Panc1 (cell line): ENCODE results near the gene KCNH5. TPM values are rescaled to one million over a fixed set of nuclear protein-coding genes. Genes with fewer than 3 reads are reported as not detected.

Experiments
- ATAC-seq: fragments of 200-7000 bp; cut with Tn5 transposase; 2 replicates; pipeline ENCODE4 v1.9.1; 2020; ENCODE audit warnings: mild to moderate bottlenecking, moderate library complexity
- BruUV-seq: library from RNA; stranded (reverse); fragments of 400-500 nt; replicated peaks from 2 replicates; lab custom pipeline; 2021; lab: Mats Ljungman, UMichigan
- CTCF ChIA-PET: fragments of 300-600 bp; sonication (Branson Sonifier 250); formaldehyde crosslinking; loops from one replicate; lab custom pipeline; 2022; ENCODE audit warnings: antibody characterized with exemption; lab: Charles Lee
- POLR2A ChIA-PET: fragments of 300-600 bp; sonication (Branson Sonifier 250); formaldehyde crosslinking; loops from one replicate; lab custom pipeline; 2022; ENCODE audit warnings: antibody characterized with exemption; lab: Charles Lee
- DNase-seq: peaks from one replicate; pipeline ENCODE4 v3.0.0-alpha.2; 2010; ENCODE audit warnings: low read depth, low spot score
- H3K27ac ChIP-seq: 2 replicates; pipeline ENCODE4 v1.5.1; 2011; ENCODE audit warnings: mild to moderate bottlenecking, low read length, inconsistent platforms
- H3K27me3 ChIP-seq: fragments of 200-500 bp; sonication (Bioruptor generic); 2 replicates; pipeline ENCODE4 v1.6.0; 2014; ENCODE audit warnings: low read length, inconsistent platforms; ENCODE audit not compliant: control insufficient read depth, insufficient read depth
- H3K36me3 ChIP-seq: fragments of 200-500 bp; sonication (Bioruptor generic); 2 replicates; pipeline ENCODE4 v1.5.1; 2014; ENCODE audit warnings: inconsistent platforms, mild to moderate bottlenecking, low read length, moderate library complexity; ENCODE audit not compliant: control insufficient read depth, insufficient read depth
- H3K4me1 ChIP-seq: 2 replicates; pipeline ENCODE4 v1.5.1; 2011; ENCODE audit warnings: inconsistent platforms, mild to moderate bottlenecking, low read length, moderate library complexity; ENCODE audit not compliant: control insufficient read depth, insufficient read depth
- H3K4me3 ChIP-seq, 2 experiments: 2 replicates each; pipeline ENCODE4 v1.5.1; 2011 to 2012; ENCODE audit warnings: low read depth in 2 of 2, low read length in 2 of 2, mild to moderate bottlenecking in 2 of 2, inconsistent platforms in 1 of 2, moderate library complexity in 1 of 2
- H3K9me3 ChIP-seq: fragments of 200-500 bp; sonication (Bioruptor generic); 2 replicates; pipeline ENCODE4 v1.5.1; 2014; ENCODE audit warnings: low read depth, mild to moderate bottlenecking, inconsistent platforms, low read length, moderate library complexity; ENCODE audit not compliant: control insufficient read depth, insufficient read depth
- POLR2AphosphoS5 ChIP-seq: IDR thresholded peaks from 2 replicates; pipeline ENCODE4 v1.6.1; 2012; ENCODE audit warnings: mild to moderate bottlenecking, low read depth, low read length, moderate library complexity
- SIN3A ChIP-seq: IDR thresholded peaks from 2 replicates; pipeline ENCODE4 v1.6.1; 2012; ENCODE audit warnings: low read depth, mild to moderate bottlenecking, low read length, moderate library complexity, borderline replicate concordance; ENCODE audit not compliant: insufficient read depth
- TCF7L2 ChIP-seq: IDR thresholded peaks from 2 replicates; pipeline ENCODE4 v1.6.1; 2011; ENCODE audit warnings: mild to moderate bottlenecking, low read depth, low read length, inconsistent platforms
- in situ Hi-C: cut with HindIII; loops from 2 replicates; pipeline ENCODE4 v1.10.0; 2016; ENCODE audit warnings: low sequenced_read_pairs, low pct_unique_long_range_greater_than_20kb
- intact Hi-C: fragments of 100-400 bp; cut with micrococcal nuclease; formaldehyde crosslinking; loops from one replicate; pipeline ENCODE4 v1.10.0; 2022; ENCODE audit not compliant: unreplicated experiment
- total RNA-seq: library from RNA; stranded (reverse); gene quantifications from one replicate; pipeline ENCODE4 v1.2.1, GENCODE V29; 2021; ENCODE audit not compliant: unreplicated experiment
- TF ChIP-seq, protein P1 (sequence below), 2 experiments: IDR thresholded peaks; 2 replicates each; pipeline ENCODE4 v1.6.1; 2011 to 2012; ENCODE audit warnings: low read depth in 2 of 2, control low read depth in 1 of 2, low read length in 1 of 2, mild to moderate bottlenecking in 1 of 2, moderate library complexity in 1 of 2; ENCODE audit not compliant: insufficient read depth in 1 of 2
- TF ChIP-seq, protein P2 (sequence below): fragments of 450-650 bp; IDR thresholded peaks from 2 replicates; pipeline ENCODE4 v1.5.1; 2017; ENCODE audit warnings: mild to moderate bottlenecking

KCNH5 gene
- total RNA-seq, 1 experiment from 2014 or later = not detected

DNA sequence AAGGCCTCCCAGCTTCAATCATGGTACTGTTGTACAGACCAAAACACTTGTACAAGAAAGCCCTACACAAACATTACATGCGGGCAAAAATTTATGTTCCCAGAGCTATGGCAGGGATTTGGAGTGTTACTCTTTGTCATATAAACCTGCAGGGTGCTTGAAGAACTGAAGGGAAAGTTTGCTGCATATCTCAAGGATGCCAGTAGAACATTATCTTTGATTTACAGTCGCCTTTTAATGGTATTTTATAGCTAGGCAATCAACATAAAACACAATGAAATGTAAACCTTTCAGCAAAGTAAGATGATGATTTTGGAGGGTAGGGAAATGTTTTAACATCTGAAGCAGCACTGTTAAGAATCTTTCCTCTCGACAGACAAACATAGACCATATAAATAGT is 305.6 kb downstream of the KCNH5 start:
- no peak overlapping the region for H3K27ac ChIP-seq
- intact Hi-C loops = no loop called here
- TF ChIP-seq SIN3A = no peak
- no peak for TF ChIP-seq POLR2AphosphoS5
- TF ChIP-seq, protein P1, sequence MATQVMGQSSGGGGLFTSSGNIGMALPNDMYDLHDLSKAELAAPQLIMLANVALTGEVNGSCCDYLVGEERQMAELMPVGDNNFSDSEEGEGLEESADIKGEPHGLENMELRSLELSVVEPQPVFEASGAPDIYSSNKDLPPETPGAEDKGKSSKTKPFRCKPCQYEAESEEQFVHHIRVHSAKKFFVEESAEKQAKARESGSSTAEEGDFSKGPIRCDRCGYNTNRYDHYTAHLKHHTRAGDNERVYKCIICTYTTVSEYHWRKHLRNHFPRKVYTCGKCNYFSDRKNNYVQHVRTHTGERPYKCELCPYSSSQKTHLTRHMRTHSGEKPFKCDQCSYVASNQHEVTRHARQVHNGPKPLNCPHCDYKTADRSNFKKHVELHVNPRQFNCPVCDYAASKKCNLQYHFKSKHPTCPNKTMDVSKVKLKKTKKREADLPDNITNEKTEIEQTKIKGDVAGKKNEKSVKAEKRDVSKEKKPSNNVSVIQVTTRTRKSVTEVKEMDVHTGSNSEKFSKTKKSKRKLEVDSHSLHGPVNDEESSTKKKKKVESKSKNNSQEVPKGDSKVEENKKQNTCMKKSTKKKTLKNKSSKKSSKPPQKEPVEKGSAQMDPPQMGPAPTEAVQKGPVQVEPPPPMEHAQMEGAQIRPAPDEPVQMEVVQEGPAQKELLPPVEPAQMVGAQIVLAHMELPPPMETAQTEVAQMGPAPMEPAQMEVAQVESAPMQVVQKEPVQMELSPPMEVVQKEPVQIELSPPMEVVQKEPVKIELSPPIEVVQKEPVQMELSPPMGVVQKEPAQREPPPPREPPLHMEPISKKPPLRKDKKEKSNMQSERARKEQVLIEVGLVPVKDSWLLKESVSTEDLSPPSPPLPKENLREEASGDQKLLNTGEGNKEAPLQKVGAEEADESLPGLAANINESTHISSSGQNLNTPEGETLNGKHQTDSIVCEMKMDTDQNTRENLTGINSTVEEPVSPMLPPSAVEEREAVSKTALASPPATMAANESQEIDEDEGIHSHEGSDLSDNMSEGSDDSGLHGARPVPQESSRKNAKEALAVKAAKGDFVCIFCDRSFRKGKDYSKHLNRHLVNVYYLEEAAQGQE (IDR thresholded peaks at IDR 0.05; ENCODE audit: insufficient read depth in 1 of 2, low read depth in 2 of 2, low read length in 1 of 2) = no peak
- no peak for TF ChIP-seq TCF7L2
- TF ChIP-seq, protein P2, sequence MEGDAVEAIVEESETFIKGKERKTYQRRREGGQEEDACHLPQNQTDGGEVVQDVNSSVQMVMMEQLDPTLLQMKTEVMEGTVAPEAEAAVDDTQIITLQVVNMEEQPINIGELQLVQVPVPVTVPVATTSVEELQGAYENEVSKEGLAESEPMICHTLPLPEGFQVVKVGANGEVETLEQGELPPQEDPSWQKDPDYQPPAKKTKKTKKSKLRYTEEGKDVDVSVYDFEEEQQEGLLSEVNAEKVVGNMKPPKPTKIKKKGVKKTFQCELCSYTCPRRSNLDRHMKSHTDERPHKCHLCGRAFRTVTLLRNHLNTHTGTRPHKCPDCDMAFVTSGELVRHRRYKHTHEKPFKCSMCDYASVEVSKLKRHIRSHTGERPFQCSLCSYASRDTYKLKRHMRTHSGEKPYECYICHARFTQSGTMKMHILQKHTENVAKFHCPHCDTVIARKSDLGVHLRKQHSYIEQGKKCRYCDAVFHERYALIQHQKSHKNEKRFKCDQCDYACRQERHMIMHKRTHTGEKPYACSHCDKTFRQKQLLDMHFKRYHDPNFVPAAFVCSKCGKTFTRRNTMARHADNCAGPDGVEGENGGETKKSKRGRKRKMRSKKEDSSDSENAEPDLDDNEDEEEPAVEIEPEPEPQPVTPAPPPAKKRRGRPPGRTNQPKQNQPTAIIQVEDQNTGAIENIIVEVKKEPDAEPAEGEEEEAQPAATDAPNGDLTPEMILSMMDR = no peak
- no TSS peak for BruUV-seq
- CTCF ChIA-PET = no interaction called here
- ATAC-seq = no peak
- DNase-seq = no peak
- H3K4me3 ChIP-seq = no peak overlapping the region
- no peaks in the 10 kb centered on the region for H3K27me3 ChIP-seq
- H3K9me3 ChIP-seq = no peaks in the 10 kb centered on the region
- H3K36me3 ChIP-seq = no peaks in the 10 kb centered on the region
- in situ Hi-C loops = no loop called here
- POLR2A ChIA-PET = no interaction called here
- H3K4me1 ChIP-seq = no peaks in the 10 kb centered on the region

DNA sequence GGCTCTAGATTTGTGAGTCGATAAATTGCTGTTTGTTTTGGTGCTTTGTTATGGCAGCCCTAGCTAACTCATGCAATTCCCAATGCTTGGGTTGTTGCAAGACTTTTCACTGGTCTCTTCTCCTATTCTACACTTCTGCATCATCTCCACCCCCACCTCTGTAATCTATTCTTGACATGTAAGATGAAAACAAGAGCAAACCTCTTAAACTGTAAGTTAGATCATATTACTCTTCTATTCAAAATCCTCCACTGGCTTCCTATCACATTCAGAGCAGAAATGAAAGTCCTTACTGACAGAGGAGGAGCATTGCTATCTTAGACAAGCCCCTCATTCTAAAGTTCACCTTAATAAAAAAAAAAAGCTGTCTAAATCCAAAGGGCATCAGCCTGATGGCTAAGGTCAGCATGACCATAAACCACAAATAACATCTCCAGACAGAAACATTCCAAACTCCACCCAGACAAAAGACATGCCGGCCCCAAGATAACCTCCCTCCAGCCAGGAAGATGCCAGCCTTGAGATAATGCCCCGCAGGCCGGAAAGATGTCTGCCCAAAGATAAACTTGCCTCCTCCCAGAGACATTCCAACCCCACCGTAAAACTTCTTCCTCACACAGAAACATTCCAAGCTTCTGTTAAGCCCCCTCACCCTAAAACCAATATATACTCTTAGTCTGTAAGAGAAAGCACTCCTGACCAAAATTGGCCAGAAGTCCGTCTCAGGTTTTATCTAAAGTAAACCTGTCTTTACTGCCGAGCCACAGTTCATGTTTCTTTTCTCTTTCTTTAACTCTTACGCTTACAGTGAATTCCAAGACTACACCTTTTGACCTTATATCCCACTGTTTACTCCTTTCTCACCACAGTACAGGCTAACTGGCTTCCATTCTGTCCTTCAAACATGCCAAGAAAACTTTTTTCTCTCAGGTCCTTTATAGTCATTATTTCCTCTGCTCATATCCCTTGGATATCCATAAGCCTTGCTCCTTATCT is 308.9 kb downstream of the KCNH5 start:
- POLR2A ChIA-PET = no interaction called here
- in situ Hi-C loops (no loop called here), intact Hi-C loops (no loop called here)
- no peaks in the 10 kb centered on the region for H3K4me1 ChIP-seq
- TF ChIP-seq, protein P2 = no peak
- TF ChIP-seq POLR2AphosphoS5 = no peak
- TF ChIP-seq SIN3A = no peak
- TF ChIP-seq TCF7L2 = no peak
- TF ChIP-seq, protein P1 (IDR thresholded peaks at IDR 0.05; ENCODE audit: insufficient read depth in 1 of 2, low read depth in 2 of 2, low read length in 1 of 2) = no peak
- no TSS peak for BruUV-seq
- H3K27me3 ChIP-seq = no peaks in the 10 kb centered on the region
- DNase-seq (no peak), ATAC-seq (no peak)
- no peak overlapping the region for H3K27ac ChIP-seq
- no peak overlapping the region for H3K4me3 ChIP-seq
- CTCF ChIA-PET = no interaction called here
- H3K9me3 ChIP-seq = no peaks in the 10 kb centered on the region
- no peaks in the 10 kb centered on the region for H3K36me3 ChIP-seq
